HL-60 (cell line): ENCODE data around the gene PRDM5.

Experiments
- DNase-seq, 2 experiments: peaks; one replicate each; pipeline ENCODE4 v3.0.0-alpha.2; 2010 to 2020; ENCODE audit warnings: low read depth in 1 of 2, low spot score in 1 of 2
- H3K27ac ChIP-seq: fragments of 250-450 bp; sonication (Bioruptor Pico); replicated peaks from 2 replicates; pipeline ENCODE4 v1.5.1; 2020; ENCODE audit warnings: mild to moderate bottlenecking, moderate library complexity
- H3K27me3 ChIP-seq: fragments of 250-450 bp; sonication (Bioruptor Pico); 2 replicates; pipeline ENCODE4 v1.5.1; 2021; ENCODE audit warnings: mild to moderate bottlenecking, moderate library complexity; ENCODE audit not compliant: insufficient read depth, poor library complexity, severe bottlenecking
- H3K4me3 ChIP-seq: replicated peaks from 2 replicates; pipeline ENCODE4 v1.5.1; 2011; ENCODE audit warnings: mild to moderate bottlenecking, control low read depth, low read length; ENCODE audit not compliant: insufficient read depth
- CTCF ChIP-seq: IDR thresholded peaks from one replicate; pipeline ENCODE4 v1.5.1; 2011; ENCODE audit warnings: low read length, control low read depth, inconsistent platforms; ENCODE audit not compliant: insufficient read depth
- GABPA ChIP-seq: IDR thresholded peaks from 2 replicates; pipeline ENCODE4 v1.6.1; 2012; ENCODE audit warnings: low read depth
- POLR2AphosphoS5 ChIP-seq: IDR thresholded peaks from 2 replicates; pipeline ENCODE4 v1.6.1; 2012; ENCODE audit warnings: low read depth
- REST ChIP-seq: IDR thresholded peaks from 2 replicates; pipeline ENCODE4 v1.6.1; 2012; ENCODE audit warnings: low read depth; ENCODE audit not compliant: insufficient replicate concordance
- SPI1 ChIP-seq: IDR thresholded peaks from 2 replicates; pipeline ENCODE4 v1.6.1; 2012; ENCODE audit warnings: low read depth, mild to moderate bottlenecking, borderline replicate concordance

The PRDM5 gene

GRCh38 chr4:120893314-120893713, 29.2 kb downstream of the PRDM5 start:
- no peak for TF ChIP-seq POLR2AphosphoS5
- TF ChIP-seq CTCF, result no peak
- TF ChIP-seq SPI1, result no peak
- TF ChIP-seq REST, result no peak
- no peak for TF ChIP-seq GABPA
- DNase-seq, result no peak
- no peak overlapping the region for H3K4me3 ChIP-seq
- no peak overlapping the region for H3K27ac ChIP-seq
- H3K27me3 ChIP-seq, result no peaks in the 10 kb centered on the region

GRCh38 chr4:120886191-120886590, 36.3 kb downstream of the PRDM5 start:
- Histone ChIP-seq H3K27me3 (no peaks in the 10 kb centered on the region), H3K4me3 (no peak overlapping the region), H3K27ac (no peak overlapping the region)
- TF ChIP-seq POLR2AphosphoS5 (no peak), REST (no peak), CTCF (no peak), SPI1 (no peak), GABPA (no peak)
- DNase-seq, result no peak

GRCh38 chr4:120881846-120882245, 40.7 kb downstream of the PRDM5 start:
- DNase-seq, result no peak
- H3K27me3 ChIP-seq, result no peaks in the 10 kb centered on the region
- TF ChIP-seq SPI1, result no peak
- no peak for TF ChIP-seq POLR2AphosphoS5
- TF ChIP-seq REST, result no peak
- TF ChIP-seq CTCF, result no peak
- TF ChIP-seq GABPA, result no peak
- H3K27ac ChIP-seq, result no peak overlapping the region
- no peak overlapping the region for H3K4me3 ChIP-seq
